WTC11 (cell line): ENCODE data around the gene MAML3. TPM values are rescaled to one million over a fixed set of nuclear protein-coding genes. Genes with fewer than 3 reads are reported as not detected.

Experiments used
- ATAC-seq: fragments of 200-7000 bp; cut with Tn5 transposase; 2 replicates; pipeline ENCODE4 v1.10.0; 2021; ENCODE audit warnings: mild to moderate bottlenecking, moderate library complexity
- CTCF ChIA-PET: fragments of 300-600 bp; sonication (Branson Sonifier 250); formaldehyde crosslinking; loops from one replicate; lab custom pipeline; 2021; ENCODE audit warnings: antibody characterized with exemption; lab: Charles Lee
- POLR2A ChIA-PET: fragments of 350-600 bp; sonication (Branson Sonifier 250); formaldehyde crosslinking; loops from one replicate; lab custom pipeline; 2021; ENCODE audit warnings: antibody characterized with exemption; lab: Charles Lee
- DNase-seq: peaks from one replicate; pipeline ENCODE4 v3.0.0; 2021; ENCODE audit warnings: low spot score
- H3K27ac Mint-ChIP-seq: 2 replicates; pipeline ENCODE4 v1.8.0; 2021; ENCODE audit warnings: mixed read lengths
- H3K27me3 Mint-ChIP-seq: 2 replicates; pipeline ENCODE4 v1.8.0; 2021; ENCODE audit warnings: low read depth, mild to moderate bottlenecking, moderate library complexity, mixed read lengths
- H3K36me3 Mint-ChIP-seq: 2 replicates; pipeline ENCODE4 v1.8.0; 2021; ENCODE audit warnings: mixed read lengths
- H3K4me1 Mint-ChIP-seq: 2 replicates; pipeline ENCODE4 v1.8.0; 2022; ENCODE audit warnings: mixed read lengths
- H3K4me3 Mint-ChIP-seq: 2 replicates; pipeline ENCODE4 v1.8.0; 2021; ENCODE audit warnings: mild to moderate bottlenecking, moderate library complexity, mixed read lengths
- H3K9me3 Mint-ChIP-seq: 2 replicates; pipeline ENCODE4 v1.8.0; 2021; ENCODE audit warnings: mixed read lengths
- CBFB ChIP-seq: sonication (generic); formaldehyde crosslinking; IDR thresholded peaks from 2 replicates; pipeline ENCODE4 v1.8.1; 2022; ENCODE audit warnings: mild to moderate bottlenecking, low read depth, missing genetic modification reagents
- ETV6 ChIP-seq: sonication (generic); formaldehyde crosslinking; IDR thresholded peaks from 2 replicates; pipeline ENCODE4 v1.8.1; 2022; ENCODE audit warnings: mild to moderate bottlenecking, missing genetic modification reagents
- GABPB1 ChIP-seq: sonication (generic); formaldehyde crosslinking; IDR thresholded peaks from 2 replicates; pipeline ENCODE4 v1.8.1; 2023; ENCODE audit warnings: mild to moderate bottlenecking, missing genetic modification reagents
- GRHL2 ChIP-seq: fragments of 250-450 bp; sonication (Bioruptor Pico); IDR thresholded peaks from 2 replicates; pipeline ENCODE4 v1.8.0; 2022; ENCODE audit warnings: mild to moderate bottlenecking, moderate library complexity; ENCODE audit not compliant: insufficient replicate concordance, severe bottlenecking
- IRF2 ChIP-seq: sonication (generic); formaldehyde crosslinking; IDR thresholded peaks from 2 replicates; pipeline ENCODE4 v1.8.0; 2022; ENCODE audit warnings: low read depth, missing genetic modification reagents, borderline replicate concordance
- MXD4 ChIP-seq: fragments of 250-450 bp; sonication (Bioruptor Pico); IDR thresholded peaks from 2 replicates; pipeline ENCODE4 v1.8.0; 2021; ENCODE audit warnings: mild to moderate bottlenecking, moderate library complexity, borderline replicate concordance
- NFATC4 ChIP-seq: fragments of 250-450 bp; sonication (Bioruptor Pico); IDR thresholded peaks from 2 replicates; pipeline ENCODE4 v1.9.0; 2021; ENCODE audit warnings: mild to moderate bottlenecking
- NFE2L1 ChIP-seq: sonication (generic); formaldehyde crosslinking; IDR thresholded peaks from 2 replicates; pipeline ENCODE4 v1.8.1; 2023; ENCODE audit warnings: missing genetic modification reagents
- NFYB ChIP-seq: sonication (generic); formaldehyde crosslinking; conservative IDR thresholded peaks from 2 replicates; pipeline ENCODE4 v1.8.0; 2022; ENCODE audit warnings: low read depth, missing genetic modification reagents
- NR2C2 ChIP-seq: sonication (generic); formaldehyde crosslinking; IDR thresholded peaks from 2 replicates; pipeline ENCODE4 v1.8.0; 2022; ENCODE audit warnings: mild to moderate bottlenecking, missing genetic modification reagents
- RORB ChIP-seq: fragments of 250-450 bp; sonication (Bioruptor Pico); IDR thresholded peaks from 2 replicates; pipeline ENCODE4 v1.9.0; 2021; ENCODE audit warnings: mild to moderate bottlenecking
- SOX15 ChIP-seq: fragments of 250-450 bp; sonication (Bioruptor Pico); IDR thresholded peaks from 2 replicates; pipeline ENCODE4 v1.9.0; 2021; ENCODE audit warnings: mild to moderate bottlenecking
- SP1 ChIP-seq: sonication (generic); formaldehyde crosslinking; conservative IDR thresholded peaks from 2 replicates; pipeline ENCODE4 v1.8.1; 2022; ENCODE audit warnings: missing genetic modification reagents
- TCF7 ChIP-seq: sonication (generic); formaldehyde crosslinking; IDR thresholded peaks from 2 replicates; pipeline ENCODE4 v1.8.0; 2022; ENCODE audit warnings: mild to moderate bottlenecking, low read depth, missing genetic modification reagents, moderate library complexity
- ZNF396 ChIP-seq: fragments of 250-450 bp; sonication (Bioruptor Pico); IDR thresholded peaks from 2 replicates; pipeline ENCODE4 v1.8.0; 2021; ENCODE audit warnings: mild to moderate bottlenecking, moderate library complexity, borderline replicate concordance
- ZNF671 ChIP-seq: fragments of 250-450 bp; sonication (Bioruptor Pico); IDR thresholded peaks from 2 replicates; pipeline ENCODE4 v1.8.0; 2021; ENCODE audit warnings: mild to moderate bottlenecking
- total RNA-seq: library from RNA; stranded (reverse); gene quantifications from 3 replicates; pipeline ENCODE4 v1.2.3, GENCODE V29; 2021
- TF ChIP-seq, protein P1 (sequence below): sonication (generic); formaldehyde crosslinking; conservative IDR thresholded peaks from 2 replicates; pipeline ENCODE4 v1.8.1; 2022; ENCODE audit warnings: mild to moderate bottlenecking, missing genetic modification reagents
- TF ChIP-seq, protein P2 (sequence below): sonication (generic); formaldehyde crosslinking; conservative IDR thresholded peaks from 2 replicates; pipeline ENCODE4 v1.8.1; 2023; ENCODE audit warnings: mild to moderate bottlenecking, low read depth, missing genetic modification reagents, moderate library complexity
- TF ChIP-seq, protein P3 (sequence below): fragments of 250-450 bp; sonication (Bioruptor Pico); IDR thresholded peaks from 2 replicates; pipeline ENCODE4 v1.9.0; 2021; ENCODE audit warnings: moderate library complexity, mild to moderate bottlenecking, inconsistent platforms, borderline replicate concordance
- TF ChIP-seq, protein P4 (sequence below): sonication (generic); formaldehyde crosslinking; IDR thresholded peaks from 2 replicates; pipeline ENCODE4 v1.8.1; 2022; ENCODE audit warnings: mild to moderate bottlenecking, moderate library complexity, missing genetic modification reagents
- TF ChIP-seq, protein P5 (sequence below): sonication (generic); formaldehyde crosslinking; IDR thresholded peaks from 2 replicates; pipeline ENCODE4 v1.8.1; 2023; ENCODE audit warnings: mild to moderate bottlenecking, missing genetic modification reagents, borderline replicate concordance
- TF ChIP-seq, protein P6 (sequence below): fragments of 250-450 bp; sonication (Bioruptor Pico); IDR thresholded peaks from 2 replicates; pipeline ENCODE4 v1.9.0; 2021; ENCODE audit warnings: mild to moderate bottlenecking, borderline replicate concordance

MAML3 gene
- total RNA-seq, 1 experiment from 2014 or later: 7.4 TPM

DNA sequence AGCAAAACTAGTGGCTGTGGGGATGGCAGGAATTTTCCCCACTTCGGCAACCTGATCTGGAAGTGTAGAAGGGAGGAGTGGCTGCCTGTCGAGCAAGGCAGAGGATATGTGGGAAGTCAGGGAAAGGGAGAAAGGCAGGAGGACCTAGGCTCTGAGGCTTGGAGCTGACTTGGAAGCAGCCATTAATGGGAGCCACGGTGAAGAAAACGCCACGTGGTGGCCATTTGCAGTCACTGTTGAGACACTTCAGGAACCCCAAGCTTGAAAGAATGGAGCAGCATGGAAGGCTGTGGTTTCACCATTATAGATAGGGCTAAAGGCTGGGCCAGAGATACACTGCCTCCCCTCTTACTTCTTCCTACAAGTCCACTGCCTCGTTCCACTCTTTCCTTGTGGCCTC lies 41.8 kb upstream of the MAML3 start:
- Mint-ChIP-seq H3K4me3 (no peak overlapping the region), H3K36me3 (no peaks in the 10 kb centered on the region), H3K4me1 (no peaks in the 10 kb centered on the region)
- ChIA-PET POLR2A (no interaction called here), CTCF (interaction anchor here (0.5 to 1.4 kb wide), 2 partner anchors 47 to 458 kb away, joined by 3 to 4 read pairs; no protein-coding TSS in a partner anchor)
- no peak for DNase-seq
- TF ChIP-seq MXD4 (CRISPR knock-in tag) (no peak), SP1 (CRISPR knock-in tag) (no peak), NFYB (no peak), NFE2L1 (CRISPR knock-in tag) (no peak), TCF7 (CRISPR knock-in tag) (no peak), NR2C2 (CRISPR knock-in tag) (no peak), NFATC4 (CRISPR knock-in tag) (no peak)
- TF ChIP-seq, protein P1, sequence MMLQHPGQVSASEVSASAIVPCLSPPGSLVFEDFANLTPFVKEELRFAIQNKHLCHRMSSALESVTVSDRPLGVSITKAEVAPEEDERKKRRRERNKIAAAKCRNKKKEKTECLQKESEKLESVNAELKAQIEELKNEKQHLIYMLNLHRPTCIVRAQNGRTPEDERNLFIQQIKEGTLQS (CRISPR knock-in tag): no peak
- TF ChIP-seq, protein P2, sequence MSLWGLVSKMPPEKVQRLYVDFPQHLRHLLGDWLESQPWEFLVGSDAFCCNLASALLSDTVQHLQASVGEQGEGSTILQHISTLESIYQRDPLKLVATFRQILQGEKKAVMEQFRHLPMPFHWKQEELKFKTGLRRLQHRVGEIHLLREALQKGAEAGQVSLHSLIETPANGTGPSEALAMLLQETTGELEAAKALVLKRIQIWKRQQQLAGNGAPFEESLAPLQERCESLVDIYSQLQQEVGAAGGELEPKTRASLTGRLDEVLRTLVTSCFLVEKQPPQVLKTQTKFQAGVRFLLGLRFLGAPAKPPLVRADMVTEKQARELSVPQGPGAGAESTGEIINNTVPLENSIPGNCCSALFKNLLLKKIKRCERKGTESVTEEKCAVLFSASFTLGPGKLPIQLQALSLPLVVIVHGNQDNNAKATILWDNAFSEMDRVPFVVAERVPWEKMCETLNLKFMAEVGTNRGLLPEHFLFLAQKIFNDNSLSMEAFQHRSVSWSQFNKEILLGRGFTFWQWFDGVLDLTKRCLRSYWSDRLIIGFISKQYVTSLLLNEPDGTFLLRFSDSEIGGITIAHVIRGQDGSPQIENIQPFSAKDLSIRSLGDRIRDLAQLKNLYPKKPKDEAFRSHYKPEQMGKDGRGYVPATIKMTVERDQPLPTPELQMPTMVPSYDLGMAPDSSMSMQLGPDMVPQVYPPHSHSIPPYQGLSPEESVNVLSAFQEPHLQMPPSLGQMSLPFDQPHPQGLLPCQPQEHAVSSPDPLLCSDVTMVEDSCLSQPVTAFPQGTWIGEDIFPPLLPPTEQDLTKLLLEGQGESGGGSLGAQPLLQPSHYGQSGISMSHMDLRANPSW (CRISPR knock-in tag): no peak
- TF ChIP-seq, protein P3, sequence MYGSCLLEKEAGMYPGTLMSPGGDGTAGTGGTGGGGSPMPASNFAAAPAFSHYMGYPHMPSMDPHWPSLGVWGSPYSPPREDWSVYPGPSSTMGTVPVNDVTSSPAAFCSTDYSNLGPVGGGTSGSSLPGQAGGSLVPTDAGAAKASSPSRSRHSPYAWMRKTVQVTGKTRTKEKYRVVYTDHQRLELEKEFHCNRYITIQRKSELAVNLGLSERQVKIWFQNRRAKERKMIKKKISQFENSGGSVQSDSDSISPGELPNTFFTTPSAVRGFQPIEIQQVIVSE (CRISPR knock-in tag): no peak
- TF ChIP-seq, all 79 proteins: peak for 0
- no peaks in the 10 kb centered on the region for H3K27me3 Mint-ChIP-seq
- H3K27ac Mint-ChIP-seq: no peak overlapping the region
- H3K9me3 Mint-ChIP-seq: peaks cover 7% of the 10 kb centered on the region
- ATAC-seq: peak; percentile 51; the same call in 1 of the 2 replicates

DNA sequence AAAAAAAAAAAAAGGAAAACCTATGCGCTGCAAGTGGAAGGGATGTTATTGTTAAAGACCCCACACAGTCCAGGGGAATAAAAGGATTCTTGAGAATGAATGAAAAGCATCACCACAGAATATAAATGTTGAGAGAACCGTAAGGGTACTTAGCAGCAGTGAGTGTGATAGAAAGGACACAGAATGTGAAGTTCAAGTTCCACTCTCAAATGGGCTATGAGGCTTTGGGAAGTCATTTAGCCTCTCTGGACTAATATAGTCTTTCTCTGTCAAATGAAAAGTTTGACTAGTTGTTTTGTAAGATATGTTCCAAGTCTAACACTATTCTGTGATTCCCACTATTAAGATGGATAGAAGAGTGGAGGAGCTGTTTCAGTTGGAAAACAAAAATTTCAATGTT lies 35.8 kb upstream of the MAML3 start:
- no peak for DNase-seq
- Mint-ChIP-seq H3K27me3 (no peaks in the 10 kb centered on the region), H3K36me3 (no peaks in the 10 kb centered on the region), H3K9me3 (no peaks in the 10 kb centered on the region), H3K27ac (no peak overlapping the region), H3K4me1 (no peaks in the 10 kb centered on the region), H3K4me3 (no peak overlapping the region)
- ChIA-PET CTCF (no interaction called here), POLR2A (interaction anchor here (0.7 kb wide), 1 partner anchor 713 kb away, joined by 7 read pairs; no protein-coding TSS in a partner anchor)
- no peak for ATAC-seq
- TF ChIP-seq GRHL2 (CRISPR knock-in tag): no peak
- TF ChIP-seq IRF2 (CRISPR knock-in tag): no peak
- TF ChIP-seq, protein P4, sequence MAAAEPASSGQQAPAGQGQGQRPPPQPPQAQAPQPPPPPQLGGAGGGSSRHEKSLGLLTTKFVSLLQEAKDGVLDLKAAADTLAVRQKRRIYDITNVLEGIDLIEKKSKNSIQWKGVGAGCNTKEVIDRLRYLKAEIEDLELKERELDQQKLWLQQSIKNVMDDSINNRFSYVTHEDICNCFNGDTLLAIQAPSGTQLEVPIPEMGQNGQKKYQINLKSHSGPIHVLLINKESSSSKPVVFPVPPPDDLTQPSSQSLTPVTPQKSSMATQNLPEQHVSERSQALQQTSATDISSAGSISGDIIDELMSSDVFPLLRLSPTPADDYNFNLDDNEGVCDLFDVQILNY (CRISPR knock-in tag): no peak
- no peak for TF ChIP-seq CBFB
- TF ChIP-seq GABPB1 (CRISPR knock-in tag): no peak
- no peak for TF ChIP-seq SOX15 (CRISPR knock-in tag)
- no peak for TF ChIP-seq ZNF671 (CRISPR knock-in tag)
- TF ChIP-seq, protein P5, sequence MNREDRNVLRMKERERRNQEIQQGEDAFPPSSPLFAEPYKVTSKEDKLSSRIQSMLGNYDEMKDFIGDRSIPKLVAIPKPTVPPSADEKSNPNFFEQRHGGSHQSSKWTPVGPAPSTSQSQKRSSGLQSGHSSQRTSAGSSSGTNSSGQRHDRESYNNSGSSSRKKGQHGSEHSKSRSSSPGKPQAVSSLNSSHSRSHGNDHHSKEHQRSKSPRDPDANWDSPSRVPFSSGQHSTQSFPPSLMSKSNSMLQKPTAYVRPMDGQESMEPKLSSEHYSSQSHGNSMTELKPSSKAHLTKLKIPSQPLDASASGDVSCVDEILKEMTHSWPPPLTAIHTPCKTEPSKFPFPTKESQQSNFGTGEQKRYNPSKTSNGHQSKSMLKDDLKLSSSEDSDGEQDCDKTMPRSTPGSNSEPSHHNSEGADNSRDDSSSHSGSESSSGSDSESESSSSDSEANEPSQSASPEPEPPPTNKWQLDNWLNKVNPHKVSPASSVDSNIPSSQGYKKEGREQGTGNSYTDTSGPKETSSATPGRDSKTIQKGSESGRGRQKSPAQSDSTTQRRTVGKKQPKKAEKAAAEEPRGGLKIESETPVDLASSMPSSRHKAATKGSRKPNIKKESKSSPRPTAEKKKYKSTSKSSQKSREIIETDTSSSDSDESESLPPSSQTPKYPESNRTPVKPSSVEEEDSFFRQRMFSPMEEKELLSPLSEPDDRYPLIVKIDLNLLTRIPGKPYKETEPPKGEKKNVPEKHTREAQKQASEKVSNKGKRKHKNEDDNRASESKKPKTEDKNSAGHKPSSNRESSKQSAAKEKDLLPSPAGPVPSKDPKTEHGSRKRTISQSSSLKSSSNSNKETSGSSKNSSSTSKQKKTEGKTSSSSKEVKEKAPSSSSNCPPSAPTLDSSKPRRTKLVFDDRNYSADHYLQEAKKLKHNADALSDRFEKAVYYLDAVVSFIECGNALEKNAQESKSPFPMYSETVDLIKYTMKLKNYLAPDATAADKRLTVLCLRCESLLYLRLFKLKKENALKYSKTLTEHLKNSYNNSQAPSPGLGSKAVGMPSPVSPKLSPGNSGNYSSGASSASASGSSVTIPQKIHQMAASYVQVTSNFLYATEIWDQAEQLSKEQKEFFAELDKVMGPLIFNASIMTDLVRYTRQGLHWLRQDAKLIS (CRISPR knock-in tag): no peak
- no peak for TF ChIP-seq ETV6
- TF ChIP-seq NFYB: no peak
- TF ChIP-seq RORB: no peak
- TF ChIP-seq ZNF396 (CRISPR knock-in tag): no peak
- TF ChIP-seq, protein P3 (CRISPR knock-in tag): no peak
- TF ChIP-seq, protein P6, sequence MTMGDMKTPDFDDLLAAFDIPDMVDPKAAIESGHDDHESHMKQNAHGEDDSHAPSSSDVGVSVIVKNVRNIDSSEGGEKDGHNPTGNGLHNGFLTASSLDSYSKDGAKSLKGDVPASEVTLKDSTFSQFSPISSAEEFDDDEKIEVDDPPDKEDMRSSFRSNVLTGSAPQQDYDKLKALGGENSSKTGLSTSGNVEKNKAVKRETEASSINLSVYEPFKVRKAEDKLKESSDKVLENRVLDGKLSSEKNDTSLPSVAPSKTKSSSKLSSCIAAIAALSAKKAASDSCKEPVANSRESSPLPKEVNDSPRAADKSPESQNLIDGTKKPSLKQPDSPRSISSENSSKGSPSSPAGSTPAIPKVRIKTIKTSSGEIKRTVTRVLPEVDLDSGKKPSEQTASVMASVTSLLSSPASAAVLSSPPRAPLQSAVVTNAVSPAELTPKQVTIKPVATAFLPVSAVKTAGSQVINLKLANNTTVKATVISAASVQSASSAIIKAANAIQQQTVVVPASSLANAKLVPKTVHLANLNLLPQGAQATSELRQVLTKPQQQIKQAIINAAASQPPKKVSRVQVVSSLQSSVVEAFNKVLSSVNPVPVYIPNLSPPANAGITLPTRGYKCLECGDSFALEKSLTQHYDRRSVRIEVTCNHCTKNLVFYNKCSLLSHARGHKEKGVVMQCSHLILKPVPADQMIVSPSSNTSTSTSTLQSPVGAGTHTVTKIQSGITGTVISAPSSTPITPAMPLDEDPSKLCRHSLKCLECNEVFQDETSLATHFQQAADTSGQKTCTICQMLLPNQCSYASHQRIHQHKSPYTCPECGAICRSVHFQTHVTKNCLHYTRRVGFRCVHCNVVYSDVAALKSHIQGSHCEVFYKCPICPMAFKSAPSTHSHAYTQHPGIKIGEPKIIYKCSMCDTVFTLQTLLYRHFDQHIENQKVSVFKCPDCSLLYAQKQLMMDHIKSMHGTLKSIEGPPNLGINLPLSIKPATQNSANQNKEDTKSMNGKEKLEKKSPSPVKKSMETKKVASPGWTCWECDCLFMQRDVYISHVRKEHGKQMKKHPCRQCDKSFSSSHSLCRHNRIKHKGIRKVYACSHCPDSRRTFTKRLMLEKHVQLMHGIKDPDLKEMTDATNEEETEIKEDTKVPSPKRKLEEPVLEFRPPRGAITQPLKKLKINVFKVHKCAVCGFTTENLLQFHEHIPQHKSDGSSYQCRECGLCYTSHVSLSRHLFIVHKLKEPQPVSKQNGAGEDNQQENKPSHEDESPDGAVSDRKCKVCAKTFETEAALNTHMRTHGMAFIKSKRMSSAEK (CRISPR knock-in tag): no peak
